PC-3 (cell line): Measurements from ENCODE around the gene DRAXIN. TPM values are rescaled to one million over a fixed set of nuclear protein-coding genes. Genes with fewer than 3 reads are reported as not detected.
A peak's percentile ranks its signal among the peaks of the same experiment; 100 is the strongest.

ENCODE experiments used
- ATAC-seq: fragments of 200-7000 bp; cut with Tn5 transposase; 2 replicates; pipeline ENCODE4 v1.9.1; 2020; ENCODE audit warnings: mild to moderate bottlenecking, moderate library complexity
- BruUV-seq: library from RNA; stranded (reverse); fragments of 400-500 nt; replicated peaks from 2 replicates; lab custom pipeline; 2021; lab: Mats Ljungman, UMichigan
- CTCF ChIA-PET: fragments of 300-600 bp; sonication (Branson Sonifier 250); formaldehyde crosslinking; loops from one replicate; lab custom pipeline; 2022; ENCODE audit warnings: antibody characterized with exemption; lab: Charles Lee
- POLR2A ChIA-PET: fragments of 300-600 bp; sonication (Branson Sonifier 250); formaldehyde crosslinking; loops from one replicate; lab custom pipeline; 2022; ENCODE audit warnings: antibody characterized with exemption; ENCODE audit not compliant: unreplicated experiment; lab: Charles Lee
- DNase-seq: peaks from one replicate; pipeline ENCODE4 v3.0.0-alpha.2; 2015
- H2AFZ ChIP-seq: fragments of 300-600 bp; sonication (generic); 2 replicates; pipeline ENCODE4 v1.6.0; 2016; ENCODE audit warnings: antibody characterized with exemption, low read length
- H3F3A ChIP-seq: fragments of 300-600 bp; sonication (generic); one replicate; pipeline ENCODE4 v1.6.0; 2017; ENCODE audit warnings: antibody characterized with exemption, low read length, control low read depth, mild to moderate bottlenecking; ENCODE audit not compliant: unreplicated experiment
- H3K27ac ChIP-seq: fragments of 300-600 bp; sonication (generic); 2 replicates; pipeline ENCODE4 v1.5.1; 2016; ENCODE audit warnings: mild to moderate bottlenecking, low read length
- H3K27me3 ChIP-seq: fragments of 300-600 bp; sonication (generic); 2 replicates; pipeline ENCODE4 v1.6.1; 2016; ENCODE audit warnings: low read length, mixed read lengths
- H3K36me3 ChIP-seq: fragments of 300-600 bp; sonication (generic); 2 replicates; pipeline ENCODE4 v1.6.1; 2016; ENCODE audit warnings: low read depth, mixed run types, low read length, mixed read lengths
- H3K4me1 ChIP-seq: fragments of 300-600 bp; sonication (generic); 2 replicates; pipeline ENCODE4 v1.5.1; 2016; ENCODE audit warnings: low read length; ENCODE audit not compliant: insufficient read depth
- H3K4me2 ChIP-seq: fragments of 300-600 bp; sonication (generic); 2 replicates; pipeline ENCODE4 v1.6.0; 2016; ENCODE audit warnings: low read length
- H3K4me3 ChIP-seq: fragments of 300-600 bp; sonication (generic); 2 replicates; pipeline ENCODE4 v1.5.1; 2016; ENCODE audit warnings: mild to moderate bottlenecking, low read length, mixed read lengths
- H3K79me2 ChIP-seq: fragments of 300-600 bp; sonication (generic); 2 replicates; pipeline ENCODE4 v1.6.1; 2017; ENCODE audit warnings: low read length, mixed read lengths
- H3K9ac ChIP-seq: fragments of 300-600 bp; sonication (generic); 2 replicates; pipeline ENCODE4 v1.6.0; 2016; ENCODE audit warnings: mild to moderate bottlenecking, low read length
- H3K9me2 ChIP-seq: fragments of 300-600 bp; sonication (generic); replicated peaks from 2 replicates; pipeline ENCODE4 v1.6.1; 2016; ENCODE audit warnings: mixed run types, low read length, mixed read lengths
- H3K9me3 ChIP-seq: fragments of 300-600 bp; sonication (generic); 2 replicates; pipeline ENCODE4 v1.6.1; 2016; ENCODE audit warnings: low read length, mixed read lengths
- H4K20me1 ChIP-seq: fragments of 300-600 bp; sonication (generic); 2 replicates; pipeline ENCODE4 v1.6.1; 2016; ENCODE audit warnings: low read length, mixed read lengths
- CTCF ChIP-seq: fragments of 300-600 bp; sonication (generic); conservative IDR thresholded peaks from 2 replicates; pipeline ENCODE4 v1.5.1; 2017; ENCODE audit warnings: antibody characterized with exemption, low read depth, mild to moderate bottlenecking, low read length
- EZH2 ChIP-seq: fragments of 300-600 bp; sonication (generic); IDR thresholded peaks from one replicate; pipeline ENCODE4 v1.6.1; 2017; ENCODE audit warnings: antibody characterized with exemption, mild to moderate bottlenecking, low read length; ENCODE audit not compliant: unreplicated experiment
- EZH2phosphoT487 ChIP-seq: fragments of 300-600 bp; sonication (generic); IDR thresholded peaks from 2 replicates; pipeline ENCODE4 v1.6.1; 2018; ENCODE audit warnings: mild to moderate bottlenecking, antibody characterized with exemption, low read length, borderline replicate concordance
- intact Hi-C: fragments of 100-400 bp; cut with micrococcal nuclease; formaldehyde crosslinking; loops from 2 replicates; pipeline ENCODE4 v1.9.0; 2023
- total RNA-seq: library from RNA; depleted of rRNA; stranded (reverse); fragments of >200 nt; gene quantifications from 2 replicates; pipeline ENCODE4 v1.2.3, GENCODE V29; 2014

DRAXIN gene
- total RNA-seq, 1 experiment from 2014 or later, result 0.07 TPM

GRCh38 chr1:11645670-11646265 lies 45.7 kb upstream of the DRAXIN start:
- no peaks in the 10 kb centered on the region for H3K27me3 ChIP-seq
- no peak overlapping the region for H3K4me3 ChIP-seq
- no peaks in the 10 kb centered on the region for H3K79me2 ChIP-seq
- DNase-seq (peak; percentile 85), ATAC-seq (peak; percentile 70)
- no peaks in the 10 kb centered on the region for H3K9me3 ChIP-seq
- BruUV-seq, result no TSS peak
- H2AFZ ChIP-seq, result no peak overlapping the region
- H3K4me1 ChIP-seq, result peaks cover 7% of the 10 kb centered on the region; the same call in 1 of the 2 replicates
- H3K27ac ChIP-seq, result no peak overlapping the region
- H3K9me2 ChIP-seq, result no peaks in the 10 kb centered on the region
- POLR2A ChIA-PET, result no interaction called here
- no peaks in the 10 kb centered on the region for H3K36me3 ChIP-seq
- CTCF ChIA-PET, result interaction anchor here (0.5 to 1.2 kb wide), 7 partner anchors 19 to 671 kb away, joined by 3 to 12 read pairs (median 5); partner anchors contain the start of gene FBXO6
- H3K4me2 ChIP-seq, result no peak overlapping the region
- no peak overlapping the region for H3K9ac ChIP-seq
- intact Hi-C loops, result loop anchor here (1.0 to 10.0 kb wide), 2 partner anchors 361 to 608 kb away; no protein-coding TSS in a partner anchor
- H3F3A ChIP-seq, result no peaks in the 10 kb centered on the region
- TF ChIP-seq EZH2phosphoT487, result no peak
- no peak for TF ChIP-seq EZH2
- peak; percentile 73 for TF ChIP-seq CTCF
- H4K20me1 ChIP-seq, result no peaks in the 10 kb centered on the region

GRCh38 chr1:11646317-11646716 lies 45.2 kb upstream of the DRAXIN start:
- Histone ChIP-seq H3K27ac (no peak overlapping the region), H3K9me3 (no peaks in the 10 kb centered on the region), H3K79me2 (no peaks in the 10 kb centered on the region), H3K9ac (no peak overlapping the region), H2AFZ (no peak overlapping the region), H3K4me3 (no peak overlapping the region), H3K36me3 (no peaks in the 10 kb centered on the region), H3K27me3 (no peaks in the 10 kb centered on the region), H3K4me1 (peaks cover 9% of the 10 kb centered on the region; the same call in 1 of the 2 replicates), H3K4me2 (no peak overlapping the region), H4K20me1 (no peaks in the 10 kb centered on the region), H3F3A (no peaks in the 10 kb centered on the region), H3K9me2 (no peaks in the 10 kb centered on the region)
- no peak for DNase-seq
- POLR2A ChIA-PET, result no interaction called here
- intact Hi-C loops, result loop anchor here (10.0 kb wide), 1 partner anchor 362 kb away; no protein-coding TSS in a partner anchor
- BruUV-seq, result no TSS peak
- CTCF ChIA-PET, result interaction anchor here (0.5 to 1.2 kb wide), 7 partner anchors 18 to 671 kb away, joined by 3 to 12 read pairs (median 5); partner anchors contain the start of gene FBXO6
- ATAC-seq, result no peak
- TF ChIP-seq EZH2phosphoT487, result no peak
- no peak for TF ChIP-seq EZH2
- TF ChIP-seq CTCF, result no peak

- intact Hi-C loops, result loop anchor here (10.0 kb wide), 1 partner anchor 363 kb away; no protein-coding TSS in a partner anchor
- Histone ChIP-seq H3K27me3 (no peaks in the 10 kb centered on the region), H3K4me2 (no peak overlapping the region), H2AFZ (no peak overlapping the region), H3F3A (no peaks in the 10 kb centered on the region), H3K9me3 (no peaks in the 10 kb centered on the region), H4K20me1 (no peaks in the 10 kb centered on the region), H3K9ac (no peak overlapping the region), H3K4me1 (peaks cover 9% of the 10 kb centered on the region; the same call in 1 of the 2 replicates), H3K79me2 (no peaks in the 10 kb centered on the region), H3K27ac (no peak overlapping the region), H3K4me3 (no peak overlapping the region), H3K36me3 (no peaks in the 10 kb centered on the region), H3K9me2 (no peaks in the 10 kb centered on the region)
- TF ChIP-seq EZH2phosphoT487, result no peak
- TF ChIP-seq EZH2, result no peak
- TF ChIP-seq CTCF, result no peak
- BruUV-seq, result no TSS peak
- POLR2A ChIA-PET, result no interaction called here
- no peak for DNase-seq
- no peak for ATAC-seq
- CTCF ChIA-PET, result no interaction called here
Observed at GRCh38 chr1:11647333-11647732, 44.2 kb upstream of the DRAXIN start.
